Muscle of arm (tissue), 12 donors: ENCODE results near the gene METTL15. TPM values are rescaled to one million over a fixed set of nuclear protein-coding genes. Genes with fewer than 3 reads are reported as not detected.
"Not testable (repeated sequence)": the region's sequence is repeated elsewhere in the genome, so short reads cannot be mapped to it uniquely, and the experiment has no call there.

Source experiments
- DNase-seq: peaks from one replicate; pipeline ENCODE4 v3.0.0-alpha.2; 2013
- polyA plus RNA-seq, 12 donors: library from polyadenylated mRNA; unstranded; fragments of 120-200 nt; gene quantifications; one replicate each; pipeline ENCODE4 v1.2.1, GENCODE V29; 2013; ENCODE audit not compliant: insufficient read length in 12 of 12

METTL15 gene
- polyA plus RNA-seq, 12 donors, result 10.4 to 16.7 (median 12.7) TPM; not detected in 1

DNA sequence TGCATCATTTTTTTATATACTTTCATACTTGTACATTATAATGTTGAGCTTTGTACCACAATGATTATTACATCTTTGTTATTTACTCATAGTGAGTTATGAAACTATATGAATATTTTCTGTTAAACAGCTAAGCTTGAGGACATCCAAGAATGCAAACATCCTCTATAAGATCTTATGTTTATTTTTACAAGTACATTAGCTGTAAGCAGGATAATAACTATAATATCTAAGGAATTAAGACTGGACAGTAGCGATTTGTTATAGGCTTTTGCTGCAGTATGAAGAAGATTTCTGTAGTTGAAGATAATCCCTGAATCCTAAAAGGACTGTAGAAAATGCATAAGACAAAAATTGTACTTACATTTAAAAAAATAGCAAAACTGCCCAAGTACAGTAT is 176.0 kb downstream of the METTL15 start:
- DNase-seq, result no peak

DNA sequence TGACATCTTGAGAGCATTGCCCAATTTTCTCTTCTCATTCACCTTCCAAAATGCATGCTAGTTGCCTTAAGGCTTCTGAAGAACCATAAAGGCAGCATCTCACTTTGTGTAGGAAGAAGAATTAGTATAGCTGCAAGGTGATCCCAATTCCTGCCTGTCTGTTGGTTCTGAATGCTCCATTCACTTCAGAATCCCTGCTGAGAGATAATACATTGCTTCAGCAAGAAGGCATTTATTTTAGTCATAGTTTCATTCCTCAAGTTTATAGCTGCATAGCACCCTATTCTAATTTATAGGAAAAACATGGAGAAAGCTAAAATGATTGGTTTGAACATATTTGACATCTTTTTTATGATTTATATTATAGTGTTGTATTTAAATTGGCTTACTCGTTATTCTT is 181.3 kb downstream of the METTL15 start:
- no peak for DNase-seq

DNA sequence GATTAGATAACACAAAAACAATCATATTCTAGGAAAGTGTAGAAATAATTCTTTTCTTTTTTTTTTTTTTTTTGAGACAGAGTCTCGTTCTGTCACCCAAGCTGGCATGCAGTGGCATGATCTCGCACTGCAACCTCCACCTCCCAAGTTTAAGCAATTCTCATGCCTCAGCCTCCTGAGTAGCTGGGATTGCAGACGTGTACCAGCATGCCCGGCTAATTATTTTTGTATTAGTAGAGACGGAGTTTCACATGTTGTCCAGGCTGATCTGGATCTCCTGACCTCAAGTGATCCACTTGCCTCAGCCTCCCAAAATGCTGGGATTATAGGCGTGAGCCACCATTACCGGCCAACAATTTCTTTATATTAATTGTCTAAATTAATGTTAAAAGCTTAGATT is 182.8 kb downstream of the METTL15 start:
- not testable (repeated sequence) for DNase-seq

DNA sequence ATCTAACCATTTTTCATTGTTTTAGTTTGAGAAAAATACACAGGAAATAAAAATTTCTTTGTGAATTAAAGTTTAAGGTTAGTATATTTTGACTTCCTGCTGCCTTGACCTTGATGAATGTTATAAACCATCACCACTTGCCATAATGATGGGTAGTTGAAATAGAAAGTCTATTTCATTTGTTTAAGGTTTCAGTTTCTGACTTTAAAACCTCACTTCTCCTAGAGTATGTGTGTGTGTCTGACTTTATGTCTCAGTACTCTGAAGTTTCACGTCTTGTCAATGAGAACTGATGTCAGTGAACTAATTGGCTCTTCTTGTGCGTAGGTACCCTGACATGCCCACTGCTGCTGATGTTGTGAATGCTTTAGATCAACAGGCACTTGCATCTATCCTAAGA is 188.2 kb downstream of the METTL15 start:
- DNase-seq, result no peak

DNA sequence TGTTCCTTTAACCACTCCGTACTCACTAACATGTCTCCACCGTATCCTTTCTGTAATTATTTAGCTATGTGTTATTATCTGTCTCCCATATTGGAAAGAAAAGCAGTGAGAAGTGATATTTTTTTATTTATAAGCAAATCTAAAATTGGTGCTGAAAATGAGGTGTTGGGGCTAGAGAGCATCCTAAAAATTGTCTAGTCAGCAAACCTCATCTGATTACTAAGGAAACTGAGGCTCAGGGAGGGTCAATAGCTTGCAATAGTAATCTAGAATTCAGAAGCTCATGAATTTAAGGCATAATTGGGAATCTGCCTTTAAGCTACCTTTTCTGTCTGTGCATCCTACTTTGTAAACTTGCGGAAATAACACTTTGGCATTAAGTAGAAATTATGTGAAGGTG is 190.0 kb downstream of the METTL15 start:
- DNase-seq, result no peak

DNA sequence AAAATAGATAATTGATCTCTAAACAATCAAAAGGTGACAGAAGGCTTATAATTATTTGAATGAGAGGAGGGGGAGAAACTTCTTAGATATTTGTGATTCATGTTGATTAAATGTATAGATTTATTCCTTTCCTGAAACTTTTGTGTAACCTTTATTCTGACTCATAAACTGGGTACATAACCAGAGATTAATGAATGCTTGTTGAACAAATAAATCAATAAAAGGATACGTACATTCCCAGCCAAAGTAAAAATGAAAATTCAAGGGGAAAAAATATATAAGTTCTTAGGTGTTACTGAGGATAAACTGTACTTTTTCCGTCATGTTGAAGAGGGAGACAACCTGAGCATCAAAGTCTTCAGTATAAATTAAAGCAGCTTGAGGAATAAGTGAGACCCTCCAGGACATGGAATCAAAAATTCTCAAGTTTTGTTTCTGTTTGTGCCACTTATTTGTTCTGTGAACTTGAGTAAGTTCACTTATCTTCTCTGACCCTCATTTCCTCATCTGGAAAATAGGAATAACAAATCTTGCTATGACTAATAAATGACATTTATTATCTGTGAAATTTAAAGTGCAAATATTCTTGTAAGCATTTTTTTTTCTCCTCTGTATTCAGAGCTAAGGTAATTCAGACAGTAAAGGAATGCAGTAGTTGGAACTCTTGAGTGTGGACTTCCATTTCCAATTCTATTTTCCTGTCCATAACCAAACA is 195.4 kb downstream of the METTL15 start:
- no peak for DNase-seq

DNA sequence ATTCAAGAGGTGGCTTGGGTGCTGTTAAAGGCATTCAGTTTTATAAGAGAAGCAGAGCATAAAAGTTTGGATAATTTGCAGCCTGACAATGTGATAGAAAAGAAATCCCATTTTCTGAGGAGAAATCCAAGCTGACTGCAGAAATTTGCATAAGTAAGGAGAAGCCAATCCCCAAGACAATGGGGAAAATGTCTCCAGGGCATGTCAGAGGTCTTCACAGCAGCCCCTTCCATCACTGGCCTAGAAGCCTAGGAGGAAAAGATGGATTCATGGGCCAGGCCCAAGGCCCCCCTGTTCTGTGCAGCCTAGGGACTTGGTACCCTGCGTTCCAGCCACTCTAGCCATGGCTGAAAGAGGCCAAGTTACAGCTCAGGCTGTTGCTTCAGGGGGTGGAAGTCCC is 207.3 kb downstream of the METTL15 start:
- no peak for DNase-seq

DNA sequence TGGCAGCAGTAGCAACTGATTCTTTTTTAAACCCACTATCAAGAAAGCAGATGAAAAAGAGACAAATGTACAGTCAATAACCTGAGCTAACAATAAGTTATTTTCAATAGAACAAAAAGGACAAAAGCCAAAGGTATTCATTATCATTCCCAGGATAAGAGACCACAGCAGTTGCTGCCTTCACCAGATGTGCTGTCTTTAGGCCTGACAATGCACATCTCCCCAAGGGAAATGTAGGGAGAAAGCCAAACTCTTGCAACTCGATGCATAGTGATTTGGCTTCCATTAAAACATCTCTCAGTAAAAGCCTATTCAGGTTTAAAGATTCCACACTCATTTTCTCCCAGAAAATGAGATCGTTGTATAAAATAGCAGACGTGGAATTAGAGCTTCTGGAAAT is 210.7 kb downstream of the METTL15 start:
- DNase-seq, result peak; percentile 30

DNA sequence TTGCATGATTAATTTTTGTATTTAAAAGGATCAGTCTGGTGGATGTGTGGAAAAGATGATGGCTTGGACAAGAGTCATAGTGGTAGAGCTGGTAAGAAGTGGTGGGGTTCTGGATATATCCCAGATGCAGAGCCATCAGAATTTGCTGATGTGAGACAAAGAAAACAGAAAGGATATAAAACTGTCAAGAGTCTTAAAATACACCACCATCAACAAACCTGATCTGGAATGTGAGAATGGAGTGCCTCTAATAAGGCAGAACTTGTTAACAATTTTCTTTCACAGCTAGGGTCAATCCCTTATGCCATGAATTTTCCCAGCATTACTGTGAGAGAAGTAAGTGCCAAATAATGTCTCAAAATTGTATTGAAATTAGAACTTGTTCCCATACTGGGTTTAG is 215.4 kb downstream of the METTL15 start:
- DNase-seq, result no peak

DNA sequence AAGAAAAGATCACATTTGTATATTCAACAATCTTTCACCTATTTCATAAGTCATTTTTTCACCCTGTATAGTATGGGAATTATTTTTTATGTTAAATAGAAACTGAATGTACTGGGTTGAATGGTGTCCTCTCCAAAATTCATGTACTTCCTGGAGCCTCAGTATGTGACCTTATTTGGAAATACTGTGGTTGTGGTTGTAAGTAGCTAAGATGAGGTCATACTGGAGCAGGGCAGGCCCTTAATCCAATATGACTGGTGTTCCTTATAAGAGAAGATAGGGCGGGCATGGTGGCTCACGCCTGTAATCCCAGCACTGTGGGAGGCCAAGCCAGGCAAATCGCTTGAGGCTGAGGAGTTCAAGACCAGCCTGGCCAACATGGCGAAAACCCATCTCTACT is 224.2 kb downstream of the METTL15 start:
- DNase-seq, result not testable (repeated sequence)

DNA sequence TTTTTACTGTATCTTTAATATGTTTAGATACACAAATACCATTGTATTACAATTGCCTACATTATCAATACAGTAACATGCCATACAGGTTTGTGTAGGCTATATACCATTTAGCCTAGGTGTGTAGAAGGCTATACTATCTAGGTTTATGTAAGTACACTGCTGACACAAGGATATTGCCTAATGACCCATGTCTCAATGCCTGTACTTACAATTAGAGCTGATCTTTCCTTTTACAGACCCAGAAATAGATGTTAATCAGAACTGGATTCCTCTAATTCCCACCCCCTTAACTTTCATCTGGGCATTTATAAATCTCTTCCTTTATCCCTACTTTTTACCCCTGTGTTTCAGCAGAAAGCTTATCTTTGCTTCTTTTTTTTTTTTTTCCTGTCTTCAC is 229.5 kb downstream of the METTL15 start:
- no peak for DNase-seq

DNA sequence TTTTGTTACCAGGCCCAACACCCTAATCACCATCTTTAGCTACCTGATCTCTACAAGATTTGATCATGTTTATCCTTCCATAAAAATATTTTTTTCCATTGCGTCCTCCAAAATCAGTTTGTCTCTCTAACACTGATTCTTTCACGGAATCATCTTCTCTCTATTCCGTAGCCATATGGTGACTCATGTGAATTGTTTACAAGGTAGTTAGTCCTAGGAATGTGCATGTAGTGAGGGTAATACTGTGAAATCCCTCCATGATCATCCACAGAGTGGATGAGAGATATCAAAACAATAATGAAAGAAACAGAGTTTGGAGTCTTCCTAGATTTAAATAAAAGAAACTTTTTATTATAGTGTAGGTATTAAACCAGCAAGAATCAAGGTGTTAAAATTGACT is 230.2 kb downstream of the METTL15 start:
- DNase-seq, result no peak

DNA sequence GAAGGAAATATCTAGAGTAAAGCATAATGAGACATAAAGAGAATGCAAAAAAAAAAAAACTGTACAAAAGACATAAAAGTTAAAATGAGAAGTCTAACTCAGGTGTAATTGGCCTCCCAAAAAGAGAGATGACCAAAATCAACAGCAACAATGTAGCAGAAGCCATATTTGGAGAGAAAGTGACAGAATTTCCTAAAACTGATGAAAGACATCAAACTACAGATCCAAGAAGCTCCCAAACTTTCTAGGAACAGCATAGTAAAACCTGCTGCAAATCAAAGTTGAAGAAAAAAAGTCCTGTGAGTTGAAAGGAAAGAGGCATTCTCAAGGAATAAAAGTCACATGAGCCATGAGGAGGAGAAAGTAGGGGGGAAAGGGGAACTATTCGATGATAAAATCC is 231.3 kb downstream of the METTL15 start:
- no peak for DNase-seq

DNA sequence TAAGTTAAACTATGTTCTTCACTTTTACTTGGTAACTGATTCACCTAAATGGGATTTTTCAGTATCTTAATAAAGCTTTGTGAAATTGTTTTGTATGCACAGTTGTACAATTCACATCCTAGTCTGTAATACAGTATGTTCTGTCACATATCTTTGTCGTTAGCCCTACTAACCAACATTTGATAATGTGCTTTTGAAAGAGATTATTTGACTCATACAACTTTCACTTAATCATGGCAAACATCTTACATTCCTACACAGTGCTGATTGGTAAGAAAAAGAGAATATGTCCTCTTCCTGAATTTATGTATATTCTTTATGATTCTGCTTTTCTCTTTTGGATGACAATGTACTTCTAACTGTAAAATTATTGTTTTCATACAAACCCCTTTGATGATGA is 234.5 kb downstream of the METTL15 start:
- no peak for DNase-seq

DNA sequence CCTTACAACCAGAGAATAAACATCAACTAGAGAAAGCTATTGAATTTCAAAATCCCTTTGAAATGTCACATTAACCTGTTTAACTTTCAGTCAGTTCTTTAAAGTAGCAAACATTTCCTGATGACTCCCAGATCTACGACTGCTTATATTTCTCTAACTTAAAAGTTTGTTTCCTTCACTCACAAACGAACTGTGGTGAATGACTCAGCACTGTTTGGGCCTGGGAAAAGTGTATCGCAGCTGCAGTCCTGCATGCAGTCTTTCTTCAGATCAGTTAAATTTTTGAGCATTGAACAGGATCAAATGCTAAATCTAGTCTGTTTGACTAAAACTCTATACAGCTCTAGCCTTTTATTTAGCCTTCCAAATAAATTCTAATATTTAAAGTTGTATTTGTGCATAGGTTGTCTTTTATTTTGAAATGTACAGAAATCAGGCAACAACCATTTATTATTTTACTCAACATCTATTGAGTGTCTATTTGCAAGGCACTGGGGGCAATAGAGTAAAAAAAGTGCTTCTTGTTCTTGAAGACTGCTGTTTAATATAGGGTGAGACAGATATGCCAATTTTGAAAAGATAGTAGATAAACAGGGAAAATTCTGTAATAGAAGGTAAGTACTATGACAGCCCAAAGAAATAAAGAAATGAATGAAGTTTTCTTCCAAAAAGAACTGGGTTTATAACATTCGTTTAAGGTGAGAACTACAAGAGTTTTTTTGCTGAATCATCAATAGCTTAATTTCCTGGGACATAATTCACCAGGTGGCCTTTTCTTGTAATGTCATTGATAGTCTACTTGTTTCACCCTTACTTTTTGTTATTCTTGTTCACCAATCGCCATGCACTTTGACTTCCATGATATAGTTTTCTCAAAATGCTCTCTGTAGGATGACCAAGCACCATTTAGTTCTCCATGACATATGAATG is 235.4 kb downstream of the METTL15 start:
- no peak for DNase-seq

DNA sequence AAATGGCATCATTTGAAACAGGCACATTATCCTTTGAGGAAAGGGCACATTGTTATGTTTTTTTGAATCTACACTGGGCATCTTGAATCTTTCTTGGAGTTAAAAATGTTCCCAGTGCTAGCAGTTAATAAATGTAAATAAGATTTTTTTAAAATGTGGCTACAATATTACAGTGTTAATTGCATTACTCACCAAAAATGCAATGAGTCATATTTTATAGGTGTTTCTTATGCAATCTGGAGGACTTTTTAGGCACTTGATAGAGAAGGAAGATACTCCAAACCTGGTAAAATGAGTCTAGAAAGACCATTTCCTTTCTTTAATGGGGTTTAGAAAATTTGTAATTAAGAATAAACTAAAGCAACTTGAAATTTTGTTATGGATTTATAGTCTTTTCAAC is 238.0 kb downstream of the METTL15 start:
- no peak for DNase-seq

DNA sequence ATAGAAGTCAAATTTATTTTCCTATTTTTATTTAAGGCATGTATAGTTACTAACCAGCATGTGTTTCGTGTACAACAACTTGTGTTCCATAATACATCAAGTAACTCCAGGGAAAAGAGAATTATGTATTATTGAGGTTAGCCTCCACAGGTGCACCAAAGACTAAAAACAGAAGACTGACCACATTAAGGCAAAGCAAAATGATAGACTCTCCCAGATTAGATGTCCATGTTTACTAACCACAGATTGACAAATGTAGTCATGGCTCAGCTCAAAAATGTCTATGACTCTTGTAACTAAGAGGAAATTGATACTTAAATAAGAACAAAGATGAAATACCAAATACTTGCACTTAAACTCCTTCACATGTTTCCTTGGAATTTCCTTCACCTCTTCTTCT is 238.5 kb downstream of the METTL15 start:
- DNase-seq, result no peak

DNA sequence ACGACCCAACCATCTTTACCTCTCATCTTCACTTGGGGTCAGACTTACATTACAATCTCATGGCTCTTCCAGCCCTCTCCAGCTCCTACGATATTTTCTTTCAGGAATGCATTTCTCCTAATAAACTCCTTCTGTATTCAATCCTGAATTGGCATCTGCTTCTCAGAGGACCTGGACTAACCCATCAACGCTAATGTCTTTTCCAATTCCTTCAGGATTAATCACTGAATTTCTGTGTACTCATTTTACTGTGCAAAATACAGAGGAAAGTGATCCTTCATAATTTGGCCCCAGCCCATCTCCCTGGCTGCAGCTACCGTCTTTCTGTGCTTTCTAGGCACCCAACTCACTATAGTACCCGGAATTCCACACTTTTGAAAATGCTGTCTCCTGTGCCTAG is 239.2 kb downstream of the METTL15 start:
- DNase-seq, result no peak

DNA sequence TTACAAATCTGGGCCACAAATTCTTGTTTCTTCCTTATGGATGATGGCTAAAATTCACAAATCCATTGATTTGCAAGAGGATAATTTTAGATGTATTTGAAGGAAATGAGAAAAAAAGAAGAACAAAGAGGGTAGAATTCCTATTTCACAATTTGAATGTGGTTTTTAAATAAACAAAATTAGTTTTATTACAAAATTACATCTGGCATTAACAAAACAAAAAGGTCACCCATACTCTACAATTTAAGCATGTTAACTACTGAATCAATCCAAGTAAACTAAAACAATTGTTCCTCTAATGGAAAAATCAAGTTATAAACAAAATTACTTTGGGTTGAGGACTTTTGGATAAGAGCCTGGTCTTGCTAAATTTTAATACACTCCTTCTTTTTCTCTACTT is 242.0 kb downstream of the METTL15 start:
- DNase-seq, result no peak

DNA sequence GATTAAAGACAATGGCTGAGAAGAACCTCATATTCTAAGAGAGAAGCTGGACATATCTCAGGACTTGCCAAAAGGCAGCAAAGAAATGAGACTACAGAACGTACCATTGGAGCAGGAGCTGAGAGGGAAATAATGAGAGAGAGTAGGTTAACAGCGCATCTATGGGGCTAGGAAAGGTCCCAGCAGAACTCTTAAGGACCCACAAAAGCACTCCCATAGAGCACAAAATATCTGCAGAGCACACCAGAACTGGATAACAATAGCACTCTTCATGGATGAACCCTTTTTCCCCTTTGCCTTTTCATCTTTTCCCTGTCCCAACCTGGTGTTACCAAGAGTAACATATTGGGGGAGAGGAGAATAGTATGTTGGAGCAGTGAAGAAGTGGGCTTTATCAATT is 245.8 kb downstream of the METTL15 start:
- DNase-seq, result no peak

DNA sequence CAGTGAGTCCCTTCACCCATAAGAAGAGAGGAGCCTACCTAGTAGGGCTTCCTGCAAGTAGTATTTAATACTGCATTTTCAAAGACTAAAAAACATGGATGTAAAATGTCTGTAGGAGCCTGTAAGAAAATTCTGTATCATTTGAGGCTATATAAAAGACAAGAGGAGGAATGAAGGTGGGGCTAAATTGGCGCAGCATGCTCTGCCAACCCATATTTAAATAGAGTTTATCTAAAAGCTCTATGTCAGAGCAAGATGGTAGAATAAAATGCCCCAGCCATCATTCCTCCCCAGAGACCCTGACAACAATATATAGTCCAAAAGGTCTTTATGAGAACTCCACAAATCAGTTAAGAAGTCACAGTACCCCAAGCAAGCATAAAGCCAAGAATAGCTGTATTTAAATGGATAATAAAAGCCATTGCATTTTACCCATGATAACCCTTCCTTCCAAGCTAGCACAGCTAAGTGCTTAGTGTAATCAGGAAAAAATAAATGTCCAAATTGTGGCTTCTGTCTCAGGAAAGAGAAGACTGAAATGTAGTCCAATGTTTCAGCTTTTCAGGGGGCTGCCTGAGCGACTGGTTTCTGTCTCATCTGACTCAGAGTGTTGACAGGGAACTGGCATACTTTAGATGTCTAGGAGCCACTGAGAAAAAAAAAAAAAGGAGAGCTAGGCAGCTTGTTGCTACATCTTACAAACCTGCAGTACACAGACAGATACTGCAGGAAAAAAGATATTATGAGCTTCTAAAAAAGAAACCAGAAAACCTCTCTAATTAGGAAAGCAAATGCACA is 258.6 kb downstream of the METTL15 start:
- no peak for DNase-seq

DNA sequence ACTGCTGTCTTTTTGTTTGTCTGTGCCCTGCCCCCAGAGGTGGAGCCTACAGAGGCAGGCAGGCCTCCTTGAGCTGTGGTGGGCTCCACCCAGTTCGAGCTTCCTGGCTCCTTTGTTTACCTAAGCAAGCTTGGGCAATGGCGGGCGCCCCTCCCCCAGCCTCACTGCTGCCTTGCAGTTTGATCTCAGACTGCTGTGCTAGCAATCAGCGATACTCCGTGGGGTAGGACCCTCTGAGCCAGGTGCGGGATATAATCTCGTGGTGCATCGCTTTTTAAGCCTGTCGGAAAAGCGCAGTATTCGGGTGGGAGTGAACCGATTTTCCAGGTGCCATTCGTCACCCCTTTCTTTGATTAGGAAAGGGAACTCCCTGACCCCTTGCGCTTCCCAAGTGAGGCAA is 269.9 kb downstream of the METTL15 start:
- DNase-seq, result not testable (repeated sequence)
